ENCODE results near the gene SMIM13. TPM values are rescaled to one million over a fixed set of nuclear protein-coding genes. Genes with fewer than 3 reads are reported as not detected.

Gene SMIM13
- total and polyA plus RNA-seq, 10 donors, result 1.5 to 8.3 (median 5.9) TPM

- WGBS, 5 donors, result 59 to 100% (median 79%) methylated on average over 1 of the region's 1 CpG
- intact Hi-C loops (cut with DNase I; ENCODE audit: low total_unique reads), result no loop called here
Measured at GRCh38 chr6:11056871-11057270, 36.8 kb upstream of the SMIM13 start.

GRCh38 chr6:11058406-11058805 is 35.2 kb upstream of the SMIM13 start:
- WGBS, 5 donors, result 92 to 98% (median 97%) methylated on average over 5 of the region's 5 CpGs
- no peak for DNase-seq
- no peak for TF ChIP-seq POLR2AphosphoS5 (IDR thresholded peaks at IDR 0.05)
- no peak for TF ChIP-seq CTCF (IDR thresholded peaks at IDR 0.05 in 8 of 11, conservative IDR thresholded peaks at IDR 0.05 in 3 of 11)
- no peak for TF ChIP-seq POLR2A (IDR thresholded peaks at IDR 0.05)
- Histone ChIP-seq H3K4me1 (no peaks in the 10 kb centered on the region), H3K4me3 (no peak overlapping the region), H3K36me3 (no peaks in the 10 kb centered on the region), H3K27ac (no peak overlapping the region), H3K27me3 (replicated peaks in 1 of 7) (peaks cover 0 to 8% (median 0%) of the 10 kb centered on the region in 7 donors), H3K9me3 (no peaks in the 10 kb centered on the region)
- intact Hi-C loops (cut with DNase I; ENCODE audit: low total_unique reads), result no loop called here

More at GRCh38 chr6:11056871-11057270, 36.8 kb upstream of the SMIM13 start:
- peaks cover 0 to 20% (median 0%) of the 10 kb centered on the region in 7 donors for H3K27me3 ChIP-seq (replicated peaks in 1 of 7)
- no peaks in the 10 kb centered on the region for H3K4me1 ChIP-seq
- TF ChIP-seq POLR2AphosphoS5 (IDR thresholded peaks at IDR 0.05), result no peak
- no peak for TF ChIP-seq CTCF (IDR thresholded peaks at IDR 0.05 in 8 of 11, conservative IDR thresholded peaks at IDR 0.05 in 3 of 11)
- no peak for TF ChIP-seq POLR2A (IDR thresholded peaks at IDR 0.05)
- no peak overlapping the region for H3K4me3 ChIP-seq
- H3K27ac ChIP-seq, result no peak overlapping the region
- H3K36me3 ChIP-seq, result no peaks in the 10 kb centered on the region
- DNase-seq, result no peak
- no peaks in the 10 kb centered on the region for H3K9me3 ChIP-seq

GRCh38 chr6:11062083-11062482 is 31.6 kb upstream of the SMIM13 start:
- H3K36me3 ChIP-seq, result no peaks in the 10 kb centered on the region
- H3K27ac ChIP-seq, result no peak overlapping the region
- no peak for DNase-seq
- intact Hi-C loops (cut with DNase I; ENCODE audit: low total_unique reads), result loop anchor here (10.0 kb wide), 1 partner anchor 587 kb away; no protein-coding TSS in a partner anchor
- no peaks in the 10 kb centered on the region for H3K4me1 ChIP-seq
- no peaks in the 10 kb centered on the region for H3K9me3 ChIP-seq
- WGBS, 5 donors, result 88 to 94% (median 91%) methylated on average over 4 of the region's 4 CpGs
- TF ChIP-seq CTCF (IDR thresholded peaks at IDR 0.05 in 8 of 11, conservative IDR thresholded peaks at IDR 0.05 in 3 of 11), result no peak
- TF ChIP-seq POLR2A (IDR thresholded peaks at IDR 0.05), result no peak
- TF ChIP-seq POLR2AphosphoS5 (IDR thresholded peaks at IDR 0.05), result no peak
- no peak overlapping the region for H3K4me3 ChIP-seq
- peaks cover 0 to 8% (median 0%) of the 10 kb centered on the region in 7 donors for H3K27me3 ChIP-seq (replicated peaks in 1 of 7)

- WGBS, 5 donors, result 81 to 91% (median 87%) methylated on average over 2 of the region's 2 CpGs
- H3K27me3 ChIP-seq (replicated peaks in 1 of 7), result peaks cover 0 to 8% (median 0%) of the 10 kb centered on the region in 7 donors
- H3K27ac ChIP-seq, result no peak overlapping the region
- DNase-seq, result no peak
- intact Hi-C loops (cut with DNase I; ENCODE audit: low total_unique reads), result loop anchor here (10.0 kb wide), 1 partner anchor 588 kb away; no protein-coding TSS in a partner anchor
- no peak overlapping the region for H3K4me3 ChIP-seq
- no peaks in the 10 kb centered on the region for H3K9me3 ChIP-seq
- no peaks in the 10 kb centered on the region for H3K4me1 ChIP-seq
- TF ChIP-seq POLR2AphosphoS5 (IDR thresholded peaks at IDR 0.05), result no peak
- TF ChIP-seq CTCF (IDR thresholded peaks at IDR 0.05 in 8 of 11, conservative IDR thresholded peaks at IDR 0.05 in 3 of 11), result no peak
- TF ChIP-seq POLR2A (IDR thresholded peaks at IDR 0.05), result no peak
- no peaks in the 10 kb centered on the region for H3K36me3 ChIP-seq
Measured at GRCh38 chr6:11062715-11063114, 30.9 kb upstream of the SMIM13 start.
